ENCODE measurements around the gene STK26. TPM values are rescaled to one million over a fixed set of nuclear protein-coding genes. Genes with fewer than 3 reads are reported as not detected.

The STK26 gene
- total and polyA plus RNA-seq, 2 experiments from 2014 or later: 65.2 to 110 TPM

DNA sequence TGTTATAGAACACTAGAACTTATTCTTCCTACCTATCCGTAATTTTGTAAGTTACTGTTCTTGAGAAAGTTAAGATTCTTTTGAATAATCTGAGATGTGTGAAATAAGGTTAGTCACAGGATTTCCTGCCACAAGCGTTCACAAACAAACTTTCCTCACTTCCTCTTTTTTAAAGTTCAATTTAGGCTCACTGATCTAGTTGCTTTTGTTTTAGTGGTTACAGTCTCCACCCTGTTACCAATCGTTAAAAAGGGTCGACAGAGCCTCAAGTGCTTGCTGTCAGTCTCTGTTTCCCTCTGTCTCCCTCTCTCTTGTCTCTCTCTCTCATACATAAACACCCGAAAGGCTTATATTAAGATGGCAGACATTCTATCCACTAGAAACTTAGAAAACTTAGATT lies 35.9 kb upstream of the STK26 start (continued):
- TF ChIP-seq, protein P1, sequence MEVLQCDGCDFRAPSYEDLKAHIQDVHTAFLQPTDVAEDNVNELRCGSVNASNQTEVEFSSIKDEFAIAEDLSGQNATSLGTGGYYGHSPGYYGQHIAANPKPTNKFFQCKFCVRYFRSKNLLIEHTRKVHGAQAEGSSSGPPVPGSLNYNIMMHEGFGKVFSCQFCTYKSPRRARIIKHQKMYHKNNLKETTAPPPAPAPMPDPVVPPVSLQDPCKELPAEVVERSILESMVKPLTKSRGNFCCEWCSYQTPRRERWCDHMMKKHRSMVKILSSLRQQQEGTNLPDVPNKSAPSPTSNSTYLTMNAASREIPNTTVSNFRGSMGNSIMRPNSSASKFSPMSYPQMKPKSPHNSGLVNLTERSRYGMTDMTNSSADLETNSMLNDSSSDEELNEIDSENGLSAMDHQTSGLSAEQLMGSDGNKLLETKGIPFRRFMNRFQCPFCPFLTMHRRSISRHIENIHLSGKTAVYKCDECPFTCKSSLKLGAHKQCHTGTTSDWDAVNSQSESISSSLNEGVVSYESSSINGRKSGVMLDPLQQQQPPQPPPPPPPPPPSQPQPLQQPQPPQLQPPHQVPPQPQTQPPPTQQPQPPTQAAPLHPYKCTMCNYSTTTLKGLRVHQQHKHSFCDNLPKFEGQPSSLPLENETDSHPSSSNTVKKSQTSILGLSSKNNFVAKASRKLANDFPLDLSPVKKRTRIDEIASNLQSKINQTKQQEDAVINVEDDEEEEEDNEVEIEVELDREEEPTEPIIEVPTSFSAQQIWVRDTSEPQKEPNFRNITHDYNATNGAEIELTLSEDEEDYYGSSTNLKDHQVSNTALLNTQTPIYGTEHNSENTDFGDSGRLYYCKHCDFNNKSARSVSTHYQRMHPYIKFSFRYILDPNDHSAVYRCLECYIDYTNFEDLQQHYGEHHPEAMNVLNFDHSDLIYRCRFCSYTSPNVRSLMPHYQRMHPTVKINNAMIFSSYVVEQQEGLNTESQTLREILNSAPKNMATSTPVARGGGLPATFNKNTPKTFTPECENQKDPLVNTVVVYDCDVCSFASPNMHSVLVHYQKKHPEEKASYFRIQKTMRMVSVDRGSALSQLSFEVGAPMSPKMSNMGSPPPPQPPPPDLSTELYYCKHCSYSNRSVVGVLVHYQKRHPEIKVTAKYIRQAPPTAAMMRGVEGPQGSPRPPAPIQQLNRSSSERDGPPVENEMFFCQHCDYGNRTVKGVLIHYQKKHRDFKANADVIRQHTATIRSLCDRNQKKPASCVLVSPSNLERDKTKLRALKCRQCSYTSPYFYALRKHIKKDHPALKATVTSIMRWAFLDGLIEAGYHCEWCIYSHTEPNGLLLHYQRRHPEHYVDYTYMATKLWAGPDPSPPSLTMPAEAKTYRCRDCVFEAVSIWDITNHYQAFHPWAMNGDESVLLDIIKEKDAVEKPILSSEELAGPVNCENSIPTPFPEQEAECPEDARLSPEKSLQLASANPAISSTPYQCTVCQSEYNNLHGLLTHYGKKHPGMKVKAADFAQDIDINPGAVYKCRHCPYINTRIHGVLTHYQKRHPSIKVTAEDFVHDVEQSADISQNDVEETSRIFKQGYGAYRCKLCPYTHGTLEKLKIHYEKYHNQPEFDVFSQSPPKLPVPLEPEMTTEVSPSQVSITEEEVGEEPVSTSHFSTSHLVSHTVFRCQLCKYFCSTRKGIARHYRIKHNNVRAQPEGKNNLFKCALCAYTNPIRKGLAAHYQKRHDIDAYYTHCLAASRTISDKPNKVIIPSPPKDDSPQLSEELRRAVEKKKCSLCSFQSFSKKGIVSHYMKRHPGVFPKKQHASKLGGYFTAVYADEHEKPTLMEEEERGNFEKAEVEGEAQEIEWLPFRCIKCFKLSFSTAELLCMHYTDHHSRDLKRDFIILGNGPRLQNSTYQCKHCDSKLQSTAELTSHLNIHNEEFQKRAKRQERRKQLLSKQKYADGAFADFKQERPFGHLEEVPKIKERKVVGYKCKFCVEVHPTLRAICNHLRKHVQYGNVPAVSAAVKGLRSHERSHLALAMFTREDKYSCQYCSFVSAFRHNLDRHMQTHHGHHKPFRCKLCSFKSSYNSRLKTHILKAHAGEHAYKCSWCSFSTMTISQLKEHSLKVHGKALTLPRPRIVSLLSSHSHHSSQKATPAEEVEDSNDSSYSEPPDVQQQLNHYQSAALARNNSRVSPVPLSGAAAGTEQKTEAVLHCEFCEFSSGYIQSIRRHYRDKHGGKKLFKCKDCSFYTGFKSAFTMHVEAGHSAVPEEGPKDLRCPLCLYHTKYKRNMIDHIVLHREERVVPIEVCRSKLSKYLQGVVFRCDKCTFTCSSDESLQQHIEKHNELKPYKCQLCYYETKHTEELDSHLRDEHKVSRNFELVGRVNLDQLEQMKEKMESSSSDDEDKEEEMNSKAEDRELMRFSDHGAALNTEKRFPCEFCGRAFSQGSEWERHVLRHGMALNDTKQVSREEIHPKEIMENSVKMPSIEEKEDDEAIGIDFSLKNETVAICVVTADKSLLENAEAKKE (CRISPR knock-in tag; IDR thresholded peaks at IDR 0.05): no peak
- no peak for TF ChIP-seq POLR2AphosphoS5 (IDR thresholded peaks at IDR 0.05; ENCODE audit: low read depth)
- TF ChIP-seq CREB1 (CRISPR knock-in tag; IDR thresholded peaks at IDR 0.05; ENCODE audit: low read depth): no peak
- TF ChIP-seq, protein P2, sequence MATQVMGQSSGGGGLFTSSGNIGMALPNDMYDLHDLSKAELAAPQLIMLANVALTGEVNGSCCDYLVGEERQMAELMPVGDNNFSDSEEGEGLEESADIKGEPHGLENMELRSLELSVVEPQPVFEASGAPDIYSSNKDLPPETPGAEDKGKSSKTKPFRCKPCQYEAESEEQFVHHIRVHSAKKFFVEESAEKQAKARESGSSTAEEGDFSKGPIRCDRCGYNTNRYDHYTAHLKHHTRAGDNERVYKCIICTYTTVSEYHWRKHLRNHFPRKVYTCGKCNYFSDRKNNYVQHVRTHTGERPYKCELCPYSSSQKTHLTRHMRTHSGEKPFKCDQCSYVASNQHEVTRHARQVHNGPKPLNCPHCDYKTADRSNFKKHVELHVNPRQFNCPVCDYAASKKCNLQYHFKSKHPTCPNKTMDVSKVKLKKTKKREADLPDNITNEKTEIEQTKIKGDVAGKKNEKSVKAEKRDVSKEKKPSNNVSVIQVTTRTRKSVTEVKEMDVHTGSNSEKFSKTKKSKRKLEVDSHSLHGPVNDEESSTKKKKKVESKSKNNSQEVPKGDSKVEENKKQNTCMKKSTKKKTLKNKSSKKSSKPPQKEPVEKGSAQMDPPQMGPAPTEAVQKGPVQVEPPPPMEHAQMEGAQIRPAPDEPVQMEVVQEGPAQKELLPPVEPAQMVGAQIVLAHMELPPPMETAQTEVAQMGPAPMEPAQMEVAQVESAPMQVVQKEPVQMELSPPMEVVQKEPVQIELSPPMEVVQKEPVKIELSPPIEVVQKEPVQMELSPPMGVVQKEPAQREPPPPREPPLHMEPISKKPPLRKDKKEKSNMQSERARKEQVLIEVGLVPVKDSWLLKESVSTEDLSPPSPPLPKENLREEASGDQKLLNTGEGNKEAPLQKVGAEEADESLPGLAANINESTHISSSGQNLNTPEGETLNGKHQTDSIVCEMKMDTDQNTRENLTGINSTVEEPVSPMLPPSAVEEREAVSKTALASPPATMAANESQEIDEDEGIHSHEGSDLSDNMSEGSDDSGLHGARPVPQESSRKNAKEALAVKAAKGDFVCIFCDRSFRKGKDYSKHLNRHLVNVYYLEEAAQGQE (IDR thresholded peaks at IDR 0.05; ENCODE audit: unreplicated experiment): no peak
- no peak for TF ChIP-seq ZNF114 (CRISPR knock-in tag; IDR thresholded peaks at IDR 0.05)
- TF ChIP-seq JUNB (IDR thresholded peaks at IDR 0.05; ENCODE audit: unreplicated experiment): no peak
- TF ChIP-seq NANOG (IDR thresholded peaks at IDR 0.05; ENCODE audit: borderline replicate concordance): no peak
- TF ChIP-seq, protein P3, sequence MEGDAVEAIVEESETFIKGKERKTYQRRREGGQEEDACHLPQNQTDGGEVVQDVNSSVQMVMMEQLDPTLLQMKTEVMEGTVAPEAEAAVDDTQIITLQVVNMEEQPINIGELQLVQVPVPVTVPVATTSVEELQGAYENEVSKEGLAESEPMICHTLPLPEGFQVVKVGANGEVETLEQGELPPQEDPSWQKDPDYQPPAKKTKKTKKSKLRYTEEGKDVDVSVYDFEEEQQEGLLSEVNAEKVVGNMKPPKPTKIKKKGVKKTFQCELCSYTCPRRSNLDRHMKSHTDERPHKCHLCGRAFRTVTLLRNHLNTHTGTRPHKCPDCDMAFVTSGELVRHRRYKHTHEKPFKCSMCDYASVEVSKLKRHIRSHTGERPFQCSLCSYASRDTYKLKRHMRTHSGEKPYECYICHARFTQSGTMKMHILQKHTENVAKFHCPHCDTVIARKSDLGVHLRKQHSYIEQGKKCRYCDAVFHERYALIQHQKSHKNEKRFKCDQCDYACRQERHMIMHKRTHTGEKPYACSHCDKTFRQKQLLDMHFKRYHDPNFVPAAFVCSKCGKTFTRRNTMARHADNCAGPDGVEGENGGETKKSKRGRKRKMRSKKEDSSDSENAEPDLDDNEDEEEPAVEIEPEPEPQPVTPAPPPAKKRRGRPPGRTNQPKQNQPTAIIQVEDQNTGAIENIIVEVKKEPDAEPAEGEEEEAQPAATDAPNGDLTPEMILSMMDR (conservative IDR thresholded peaks at IDR 0.05; ENCODE audit: low read depth in 2 of 2): no peak
- no peak for TF ChIP-seq EZH2phosphoT487 (IDR thresholded peaks at IDR 0.05; ENCODE audit: unreplicated experiment)
- TF ChIP-seq, protein P4, sequence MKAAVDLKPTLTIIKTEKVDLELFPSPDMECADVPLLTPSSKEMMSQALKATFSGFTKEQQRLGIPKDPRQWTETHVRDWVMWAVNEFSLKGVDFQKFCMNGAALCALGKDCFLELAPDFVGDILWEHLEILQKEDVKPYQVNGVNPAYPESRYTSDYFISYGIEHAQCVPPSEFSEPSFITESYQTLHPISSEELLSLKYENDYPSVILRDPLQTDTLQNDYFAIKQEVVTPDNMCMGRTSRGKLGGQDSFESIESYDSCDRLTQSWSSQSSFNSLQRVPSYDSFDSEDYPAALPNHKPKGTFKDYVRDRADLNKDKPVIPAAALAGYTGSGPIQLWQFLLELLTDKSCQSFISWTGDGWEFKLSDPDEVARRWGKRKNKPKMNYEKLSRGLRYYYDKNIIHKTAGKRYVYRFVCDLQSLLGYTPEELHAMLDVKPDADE (IDR thresholded peaks at IDR 0.05): no peak
- no peak for TF ChIP-seq ZNF331 (CRISPR knock-in tag; IDR thresholded peaks at IDR 0.05; ENCODE audit: low read depth)
- TF ChIP-seq EZH2 (IDR thresholded peaks at IDR 0.05; ENCODE audit: low read depth, unreplicated experiment): no peak

All from GM23338 (cell line).